ENCODE data around the gene NFATC2.

Gene NFATC2

GRCh38 chr20:51404297-51405060 is 138.0 kb downstream of the NFATC2 start:
- no peak overlapping the region for H3K4me3 ChIP-seq (ENCODE audit: low read depth, low read length)
- TF ChIP-seq CTCF (IDR thresholded peaks at IDR 0.05; ENCODE audit: borderline replicate concordance, insufficient read depth, low read depth, low read length), result no peak

- no peak overlapping the region for H3K4me3 ChIP-seq (ENCODE audit: low read depth, low read length)
- no peak for TF ChIP-seq CTCF (IDR thresholded peaks at IDR 0.05; ENCODE audit: borderline replicate concordance, insufficient read depth, low read depth, low read length)
Observed at GRCh38 chr20:51403466-51404220, 138.9 kb downstream of the NFATC2 start.

GRCh38 chr20:51402201-51402600 is 140.3 kb downstream of the NFATC2 start:
- H3K4me3 ChIP-seq (ENCODE audit: low read depth, low read length), result no peak overlapping the region
- TF ChIP-seq CTCF (IDR thresholded peaks at IDR 0.05; ENCODE audit: borderline replicate concordance, insufficient read depth, low read depth, low read length), result no peak

GRCh38 chr20:51401496-51401895 is 141.0 kb downstream of the NFATC2 start:
- H3K4me3 ChIP-seq (ENCODE audit: low read depth, low read length), result no peak overlapping the region

GRCh38 chr20:51400051-51400926 is 142.2 kb downstream of the NFATC2 start:
- no peak overlapping the region for H3K4me3 ChIP-seq (ENCODE audit: low read depth, low read length)
- no peak for TF ChIP-seq CTCF (IDR thresholded peaks at IDR 0.05; ENCODE audit: borderline replicate concordance, insufficient read depth, low read depth, low read length)

More at GRCh38 chr20:51401496-51401895, 141.0 kb downstream of the NFATC2 start:
- no peak for TF ChIP-seq CTCF (IDR thresholded peaks at IDR 0.05; ENCODE audit: borderline replicate concordance, insufficient read depth, low read depth, low read length)

GRCh38 chr20:51399006-51399890 is 143.3 kb downstream of the NFATC2 start:
- TF ChIP-seq CTCF (IDR thresholded peaks at IDR 0.05; ENCODE audit: borderline replicate concordance, insufficient read depth, low read depth, low read length), result no peak
- H3K4me3 ChIP-seq (ENCODE audit: low read depth, low read length), result no peak overlapping the region

All from GM12875 (cell line).